ENCODE measurements around the gene CPAMD8.

CPAMD8 gene

GRCh38 chr19:17045907-17046502 is 19.4 kb upstream of the CPAMD8 start:
- DNase-seq (ENCODE audit: low read depth, low spot score): no peak
- TF ChIP-seq, protein P1, sequence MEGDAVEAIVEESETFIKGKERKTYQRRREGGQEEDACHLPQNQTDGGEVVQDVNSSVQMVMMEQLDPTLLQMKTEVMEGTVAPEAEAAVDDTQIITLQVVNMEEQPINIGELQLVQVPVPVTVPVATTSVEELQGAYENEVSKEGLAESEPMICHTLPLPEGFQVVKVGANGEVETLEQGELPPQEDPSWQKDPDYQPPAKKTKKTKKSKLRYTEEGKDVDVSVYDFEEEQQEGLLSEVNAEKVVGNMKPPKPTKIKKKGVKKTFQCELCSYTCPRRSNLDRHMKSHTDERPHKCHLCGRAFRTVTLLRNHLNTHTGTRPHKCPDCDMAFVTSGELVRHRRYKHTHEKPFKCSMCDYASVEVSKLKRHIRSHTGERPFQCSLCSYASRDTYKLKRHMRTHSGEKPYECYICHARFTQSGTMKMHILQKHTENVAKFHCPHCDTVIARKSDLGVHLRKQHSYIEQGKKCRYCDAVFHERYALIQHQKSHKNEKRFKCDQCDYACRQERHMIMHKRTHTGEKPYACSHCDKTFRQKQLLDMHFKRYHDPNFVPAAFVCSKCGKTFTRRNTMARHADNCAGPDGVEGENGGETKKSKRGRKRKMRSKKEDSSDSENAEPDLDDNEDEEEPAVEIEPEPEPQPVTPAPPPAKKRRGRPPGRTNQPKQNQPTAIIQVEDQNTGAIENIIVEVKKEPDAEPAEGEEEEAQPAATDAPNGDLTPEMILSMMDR (IDR thresholded peaks at IDR 0.05; ENCODE audit: low read depth, low read length): no peak
- no peak overlapping the region for H3K4me3 ChIP-seq (ENCODE audit: low read depth, low read length)
- in situ Hi-C loops (cut with HindIII; ENCODE audit: low sequenced_read_pairs): no loop called here

GRCh38 chr19:17043744-17044143 is 17.1 kb upstream of the CPAMD8 start:
- no peak for DNase-seq (ENCODE audit: low read depth, low spot score)
- in situ Hi-C loops (cut with HindIII; ENCODE audit: low sequenced_read_pairs): no loop called here
- no peak overlapping the region for H3K4me3 ChIP-seq (ENCODE audit: low read depth, low read length)
- TF ChIP-seq, protein P1 (IDR thresholded peaks at IDR 0.05; ENCODE audit: low read depth, low read length): no peak

- TF ChIP-seq, protein P1 (IDR thresholded peaks at IDR 0.05; ENCODE audit: low read depth, low read length): no peak
- no peak overlapping the region for H3K4me3 ChIP-seq (ENCODE audit: low read depth, low read length)
- in situ Hi-C loops (cut with HindIII; ENCODE audit: low sequenced_read_pairs): no loop called here
- peak; percentile 39 for DNase-seq (ENCODE audit: low read depth, low spot score)
These were observed 15.4 kb upstream of the CPAMD8 start for GRCh38 chr19:17041976-17042375.

DNA sequence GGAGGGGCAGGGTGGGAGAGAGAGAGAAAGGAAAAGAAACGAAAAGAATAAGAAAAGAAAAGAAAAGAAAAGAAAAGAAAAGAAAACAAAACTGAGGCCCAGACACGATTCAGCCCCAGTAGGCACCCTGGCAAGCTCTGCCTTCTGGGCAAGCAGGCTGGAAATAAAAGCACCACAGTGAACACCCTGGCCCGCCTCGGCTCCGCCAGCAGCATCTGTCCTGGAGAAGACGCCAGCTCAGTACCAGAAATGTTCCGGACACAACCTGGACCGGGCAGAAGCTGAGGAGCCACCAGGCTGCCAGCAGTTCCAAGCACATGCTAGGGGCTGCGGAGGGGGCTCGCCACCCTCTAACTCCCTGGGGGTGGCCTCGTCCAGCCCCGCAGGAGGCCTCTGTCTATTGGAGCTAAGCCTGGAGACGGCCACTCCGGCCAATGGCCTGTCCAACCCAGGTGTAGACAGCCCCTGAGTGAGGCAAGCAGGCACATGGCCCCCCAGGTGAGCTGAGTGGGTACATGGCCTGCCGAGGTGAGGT is 11.4 kb upstream of the CPAMD8 start:
- in situ Hi-C loops (cut with HindIII; ENCODE audit: low sequenced_read_pairs): no loop called here
- no peak for DNase-seq (ENCODE audit: low read depth, low spot score)
- no peak overlapping the region for H3K4me3 ChIP-seq (ENCODE audit: low read depth, low read length)
- TF ChIP-seq, protein P1 (IDR thresholded peaks at IDR 0.05; ENCODE audit: low read depth, low read length): no peak

DNA sequence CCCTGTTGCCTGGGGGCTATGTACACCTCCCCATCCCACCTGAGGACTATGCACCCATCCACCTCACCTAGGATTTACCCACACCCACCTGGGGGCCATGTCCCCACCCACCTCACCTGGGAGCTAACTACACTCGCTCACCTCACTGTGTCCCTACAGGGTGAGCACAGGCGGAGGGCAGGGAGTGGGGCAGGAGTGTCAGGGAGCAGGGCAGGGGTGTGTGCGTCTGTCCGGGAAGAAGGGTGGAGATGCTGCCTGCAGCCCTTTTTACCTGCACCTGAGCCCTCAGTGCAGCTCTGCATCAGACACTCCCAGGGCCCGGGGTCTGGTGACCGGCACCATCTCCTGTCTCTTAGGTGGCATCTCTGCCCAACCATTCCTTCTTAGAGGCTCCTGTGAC is 10.6 kb upstream of the CPAMD8 start:
- in situ Hi-C loops (cut with HindIII; ENCODE audit: low sequenced_read_pairs): no loop called here
- TF ChIP-seq, protein P1 (IDR thresholded peaks at IDR 0.05; ENCODE audit: low read depth, low read length): no peak
- DNase-seq (ENCODE audit: low read depth, low spot score): no peak
- H3K4me3 ChIP-seq (ENCODE audit: low read depth, low read length): no peak overlapping the region

GRCh38 chr19:17036640-17037039 is 10.0 kb upstream of the CPAMD8 start:
- H3K4me3 ChIP-seq (ENCODE audit: low read depth, low read length): no peak overlapping the region
- no peak for DNase-seq (ENCODE audit: low read depth, low spot score)
- in situ Hi-C loops (cut with HindIII; ENCODE audit: low sequenced_read_pairs): no loop called here

More at GRCh38 chr19:17036640-17037039, 10.0 kb upstream of the CPAMD8 start:
- TF ChIP-seq, protein P1 (IDR thresholded peaks at IDR 0.05; ENCODE audit: low read depth, low read length): no peak

Data from astrocyte of the spinal cord (primary cell).